HG03378 (cell line): ENCODE data around the gene POMP.
"Not testable (repeated sequence)": the region's sequence is repeated elsewhere in the genome, so short reads cannot be mapped to it uniquely, and the experiment has no call there.

ENCODE experiments used
- ATAC-seq: cut with Tn5 transposase; IDR thresholded peaks from one replicate; pipeline ENCODE4 v1.9.1; 2021; ENCODE audit warnings: mild to moderate bottlenecking, moderate library complexity; ENCODE audit not compliant: unreplicated experiment

The POMP gene

DNA sequence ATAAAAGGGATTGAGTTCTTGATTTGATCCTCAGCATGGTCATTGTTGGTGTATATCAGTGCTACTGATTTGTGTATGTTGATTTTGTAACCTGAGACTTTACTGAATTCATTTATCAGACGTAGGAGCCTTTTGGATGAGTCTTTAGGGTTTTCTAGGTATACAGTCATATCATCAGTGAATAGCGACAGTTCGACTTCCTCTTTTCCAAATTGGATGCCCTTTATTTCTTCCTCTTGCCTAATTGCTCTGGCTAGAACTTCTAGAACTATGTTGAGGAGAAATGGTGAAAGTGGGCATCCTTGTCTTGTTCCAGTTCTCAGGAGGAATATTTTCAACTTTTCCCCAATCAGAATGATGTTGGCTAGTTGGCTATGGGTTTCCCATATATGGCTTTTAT lies 27.0 kb downstream of the POMP start:
- ATAC-seq: no peak

DNA sequence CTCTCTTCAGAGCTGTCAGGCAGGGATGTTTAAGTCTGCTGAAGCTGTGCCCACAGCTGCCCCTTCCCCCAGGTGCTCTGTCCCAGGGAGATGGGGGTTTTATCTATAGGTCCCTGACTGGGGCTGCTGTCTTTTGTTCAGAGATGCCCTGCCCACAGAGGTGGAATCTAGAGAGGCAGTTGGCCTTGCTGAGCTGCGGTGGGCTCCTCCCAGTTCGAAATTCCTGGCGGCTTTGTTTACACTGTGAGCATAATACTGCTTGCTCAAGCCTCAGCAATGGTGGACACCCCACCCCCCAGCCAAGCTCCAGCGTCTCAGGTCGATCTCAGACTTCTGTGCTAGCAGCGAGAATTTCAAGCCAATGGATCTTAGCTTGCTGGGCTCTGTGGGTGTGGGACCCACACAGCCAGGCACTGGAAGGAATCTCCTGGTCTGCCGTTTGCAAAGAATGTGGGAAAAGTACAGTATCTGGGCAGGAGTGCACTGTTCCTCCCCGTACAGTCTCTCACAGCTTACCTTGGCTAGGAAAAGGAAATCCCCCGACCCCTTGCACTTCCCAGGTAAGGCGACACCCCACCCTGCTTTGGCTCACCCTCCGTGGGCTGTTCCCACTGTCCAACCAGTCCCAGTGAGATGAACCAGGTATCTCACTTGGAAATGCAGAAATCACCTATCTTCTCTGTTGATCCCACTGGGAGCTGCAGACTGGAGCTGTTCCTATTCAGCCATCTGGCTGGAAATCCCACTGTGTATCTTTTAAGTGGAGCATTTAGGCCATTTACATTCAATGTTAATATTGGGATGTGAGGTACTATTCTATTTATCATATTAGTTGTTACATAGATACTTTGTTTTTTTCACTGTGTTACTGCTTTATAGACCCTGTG lies 34.9 kb downstream of the POMP start:
- ATAC-seq: not testable (repeated sequence)

DNA sequence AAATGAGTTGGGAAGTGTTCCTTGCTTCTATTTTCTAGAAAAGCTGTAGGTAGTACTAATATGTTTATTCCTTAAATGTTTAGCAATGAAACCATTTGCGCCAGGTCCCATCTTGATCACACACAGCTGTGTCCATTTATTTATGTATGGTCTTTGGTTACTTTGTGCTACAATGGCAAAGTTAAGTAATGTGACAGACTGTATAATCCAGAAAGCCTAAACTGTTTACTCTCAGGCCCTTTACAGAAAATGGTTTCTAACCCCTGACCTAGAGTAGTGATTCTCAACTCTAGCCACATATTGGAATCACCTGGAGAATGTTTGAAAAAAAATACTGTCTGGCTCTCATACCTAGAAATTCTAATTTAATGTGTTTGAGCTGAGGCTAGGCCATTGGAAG lies 38.5 kb downstream of the POMP start:
- no peak for ATAC-seq

DNA sequence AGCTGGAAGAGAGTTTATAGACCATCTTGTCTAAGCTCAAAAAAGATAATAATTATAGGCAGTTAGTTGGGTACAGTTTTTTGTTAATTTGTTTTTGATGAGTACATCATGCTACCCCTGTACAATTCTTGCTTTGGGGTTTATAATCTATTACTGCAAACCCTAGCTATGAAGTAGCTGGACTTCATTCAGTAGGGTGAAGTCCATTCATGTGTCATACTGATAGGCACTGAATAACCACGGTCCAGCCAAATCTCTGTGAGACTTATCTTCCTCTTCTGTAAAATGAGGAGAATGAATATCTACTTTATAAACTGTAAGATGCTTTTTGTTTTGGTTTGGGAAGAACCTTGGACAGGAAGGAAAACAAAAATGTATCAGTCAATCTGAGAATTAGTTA lies 40.3 kb downstream of the POMP start:
- no peak for ATAC-seq

DNA sequence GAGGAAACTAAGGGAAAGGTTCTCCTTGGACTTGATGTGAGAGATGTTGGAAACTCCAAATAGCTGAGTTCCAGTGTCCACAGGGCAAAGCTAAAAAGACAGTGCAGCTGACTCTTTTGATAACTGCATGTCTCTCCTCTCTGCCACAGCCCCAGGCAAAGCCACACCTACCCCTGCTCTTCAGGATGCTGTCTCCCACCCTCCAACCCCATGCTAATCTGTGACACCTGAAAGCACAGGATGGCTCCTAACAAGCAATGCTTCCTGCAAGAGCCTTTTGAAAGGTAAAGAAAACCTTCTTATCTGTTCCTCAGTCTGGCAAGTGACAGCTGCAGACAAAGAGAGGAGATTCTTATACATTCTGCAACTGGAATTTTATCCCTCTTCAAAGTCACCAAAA lies 45.4 kb downstream of the POMP start:
- ATAC-seq: no peak

DNA sequence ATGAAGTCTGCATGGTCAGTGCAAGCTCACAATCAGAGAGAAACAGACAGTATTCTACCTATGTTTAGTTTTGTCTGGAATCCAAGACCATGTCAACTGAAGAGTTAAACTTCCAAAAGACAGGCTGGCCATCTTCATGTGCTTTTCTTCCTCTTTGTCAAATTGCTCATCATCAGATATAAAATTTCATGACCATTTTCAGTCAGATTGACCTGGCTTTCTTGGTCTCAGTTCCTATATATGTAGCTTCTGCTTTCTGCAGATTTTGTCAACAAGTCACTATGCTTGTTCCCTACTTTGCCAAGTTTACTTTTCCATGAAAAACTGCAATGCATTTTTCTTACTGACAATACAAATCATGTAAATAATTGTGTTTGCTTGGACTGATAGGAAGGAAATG lies 46.0 kb downstream of the POMP start:
- no peak for ATAC-seq

DNA sequence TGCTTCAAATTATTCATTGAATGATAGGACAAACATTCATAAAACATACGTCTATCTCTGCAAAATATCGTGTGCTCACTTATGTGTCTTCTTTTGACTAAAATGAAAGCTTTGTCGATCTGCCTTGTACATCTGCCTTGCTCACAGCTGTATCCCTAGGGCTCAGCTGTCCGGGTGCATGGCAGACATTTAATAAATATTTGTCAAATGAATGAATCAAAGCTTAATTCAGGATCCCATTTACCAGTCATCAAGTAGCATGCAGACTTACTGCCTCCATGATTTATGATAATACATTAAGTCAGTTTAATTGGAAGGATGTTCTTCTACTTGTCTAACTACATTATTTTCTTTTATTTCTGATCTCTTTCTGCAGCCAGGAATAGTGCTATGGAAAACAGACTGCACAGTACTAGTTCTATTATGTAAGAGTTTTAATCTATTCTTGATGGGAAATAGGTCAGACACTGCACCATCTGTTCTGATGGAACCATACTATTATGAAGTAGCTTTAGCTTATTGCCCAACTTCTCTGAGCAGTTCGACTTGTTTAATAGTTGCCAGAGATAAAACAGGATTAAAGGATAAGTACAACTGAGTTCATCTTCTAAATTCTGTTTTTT lies 46.6 kb downstream of the POMP start:
- ATAC-seq: no peak

DNA sequence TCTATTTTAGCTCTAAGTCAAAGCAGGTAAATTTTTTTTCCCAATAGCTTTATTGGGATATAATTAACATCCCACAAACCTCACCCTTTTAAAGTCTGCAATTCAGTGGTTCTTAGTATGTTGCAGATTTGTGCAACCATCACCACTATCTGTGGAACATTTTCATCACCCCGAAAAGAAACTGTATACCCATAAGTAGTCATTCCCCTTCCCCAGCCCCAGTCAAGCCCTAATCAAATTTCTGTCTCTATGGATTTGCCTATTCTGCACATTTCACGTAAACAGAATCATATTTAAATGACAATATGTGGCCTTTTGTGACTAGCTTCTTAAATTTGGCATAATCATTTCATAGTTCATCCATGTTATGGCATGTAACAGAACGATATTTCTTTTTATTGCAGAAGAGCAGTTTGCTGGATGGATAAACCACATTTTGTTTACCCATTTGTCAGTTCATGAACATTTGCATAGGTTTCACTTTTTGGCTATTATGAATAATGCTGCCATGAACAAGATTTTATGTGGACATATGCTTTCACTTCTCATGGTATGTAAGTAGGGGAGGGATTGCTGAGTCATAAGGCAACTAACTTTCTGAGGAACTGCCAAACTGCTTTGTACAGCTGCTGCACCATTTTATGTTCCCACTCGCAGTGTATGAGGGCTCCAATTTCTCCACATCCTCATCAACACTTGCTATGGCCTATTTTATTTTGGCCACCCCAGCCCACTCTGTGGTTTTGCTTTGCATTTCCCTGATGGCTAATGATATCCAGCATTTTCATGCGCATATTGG lies 48.9 kb downstream of the POMP start:
- ATAC-seq: peak; percentile 98

DNA sequence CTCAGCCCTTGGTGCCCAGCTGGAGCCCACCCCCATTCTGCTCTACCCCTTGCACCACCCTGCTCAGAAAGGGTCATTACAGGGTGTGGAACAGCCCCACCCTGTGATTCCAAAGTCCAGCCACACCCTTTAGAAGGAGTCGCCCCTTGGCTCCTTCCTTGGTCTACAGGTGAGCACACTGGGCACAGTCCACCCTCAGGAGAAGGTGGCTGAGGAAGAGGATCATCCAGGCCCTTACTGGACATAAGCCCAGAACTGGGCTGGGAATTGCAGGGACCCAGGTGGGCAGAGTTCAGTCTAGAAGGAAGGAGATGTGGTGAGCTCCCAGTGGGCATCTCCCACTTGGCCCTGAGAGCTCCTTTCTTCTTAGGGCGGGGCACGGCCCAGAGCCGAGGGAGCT lies 51.2 kb downstream of the POMP start:
- no peak for ATAC-seq

DNA sequence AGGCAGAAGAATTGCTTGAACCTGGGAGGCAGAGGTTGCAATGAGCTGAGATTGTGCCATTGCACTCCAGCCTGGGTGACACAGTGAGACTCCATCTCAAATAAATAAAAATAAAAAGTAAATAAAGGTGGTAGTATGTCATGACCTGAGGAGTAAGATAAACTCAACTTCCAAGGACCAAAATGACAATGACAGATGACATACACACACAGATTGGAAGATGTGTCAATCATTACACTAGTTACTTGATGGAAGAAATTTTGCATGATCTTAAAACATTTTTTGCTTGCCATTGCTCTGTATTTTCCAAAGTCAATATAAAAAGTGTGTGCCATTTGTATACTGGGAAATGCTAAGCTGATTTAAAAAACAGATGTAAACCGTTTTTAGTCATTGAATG lies 55.7 kb downstream of the POMP start:
- ATAC-seq: no peak

DNA sequence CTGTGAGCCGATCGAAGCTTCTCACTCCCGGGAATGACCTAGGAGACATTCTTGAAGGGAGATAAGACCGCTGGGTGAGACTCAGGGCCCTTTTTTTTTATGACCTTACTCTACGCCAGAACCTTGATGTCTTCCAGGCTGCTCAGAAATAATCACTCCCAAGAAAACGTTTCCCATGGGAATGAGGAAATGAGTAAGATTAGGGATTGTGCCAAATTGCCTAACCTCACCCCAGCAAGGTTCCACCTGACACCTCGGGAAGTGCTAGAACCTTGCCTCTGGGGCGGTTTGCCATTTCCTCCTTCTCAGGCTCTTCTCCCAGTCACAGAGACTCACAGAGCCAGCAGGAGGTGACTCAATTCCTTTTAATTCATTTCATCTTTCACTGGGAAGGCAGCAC lies 57.6 kb downstream of the POMP start:
- ATAC-seq: no peak

DNA sequence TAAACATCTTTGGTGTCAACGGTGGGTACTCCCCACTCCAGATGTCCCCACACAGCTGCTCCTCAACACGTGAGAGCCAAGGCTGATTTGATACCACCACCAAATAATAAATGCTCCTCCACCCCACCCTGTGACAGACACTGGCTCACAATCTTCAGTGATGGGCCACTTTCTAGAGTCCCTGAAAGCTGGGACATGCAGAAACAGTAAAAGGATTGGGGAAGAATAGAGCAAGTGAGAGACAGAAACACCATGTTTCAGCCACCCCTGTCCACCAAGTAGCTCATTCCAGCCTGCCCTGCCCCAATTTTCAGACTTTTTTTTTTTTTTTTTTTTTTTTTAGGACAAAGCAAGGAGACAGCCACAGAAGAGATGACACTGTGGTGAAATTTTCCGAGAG lies 58.2 kb downstream of the POMP start:
- ATAC-seq: no peak

DNA sequence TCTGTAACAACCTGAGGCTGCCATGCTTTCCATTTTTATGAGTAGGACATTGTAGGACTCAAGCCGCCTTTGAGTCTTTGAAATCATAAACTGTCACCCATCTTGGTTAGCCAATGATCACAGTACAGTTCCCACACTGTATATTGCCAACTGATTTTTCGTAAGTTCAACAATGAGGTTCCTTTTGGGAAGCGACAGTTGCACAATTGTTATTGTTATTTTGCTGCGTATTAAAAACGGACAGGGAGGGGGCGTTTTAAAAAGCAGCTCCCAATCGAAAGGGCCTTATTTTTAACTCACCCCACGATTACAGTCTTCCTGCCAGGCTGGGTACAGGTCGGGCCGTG lies 59.2 kb downstream of the POMP start:
- peak; percentile 3 for ATAC-seq

DNA sequence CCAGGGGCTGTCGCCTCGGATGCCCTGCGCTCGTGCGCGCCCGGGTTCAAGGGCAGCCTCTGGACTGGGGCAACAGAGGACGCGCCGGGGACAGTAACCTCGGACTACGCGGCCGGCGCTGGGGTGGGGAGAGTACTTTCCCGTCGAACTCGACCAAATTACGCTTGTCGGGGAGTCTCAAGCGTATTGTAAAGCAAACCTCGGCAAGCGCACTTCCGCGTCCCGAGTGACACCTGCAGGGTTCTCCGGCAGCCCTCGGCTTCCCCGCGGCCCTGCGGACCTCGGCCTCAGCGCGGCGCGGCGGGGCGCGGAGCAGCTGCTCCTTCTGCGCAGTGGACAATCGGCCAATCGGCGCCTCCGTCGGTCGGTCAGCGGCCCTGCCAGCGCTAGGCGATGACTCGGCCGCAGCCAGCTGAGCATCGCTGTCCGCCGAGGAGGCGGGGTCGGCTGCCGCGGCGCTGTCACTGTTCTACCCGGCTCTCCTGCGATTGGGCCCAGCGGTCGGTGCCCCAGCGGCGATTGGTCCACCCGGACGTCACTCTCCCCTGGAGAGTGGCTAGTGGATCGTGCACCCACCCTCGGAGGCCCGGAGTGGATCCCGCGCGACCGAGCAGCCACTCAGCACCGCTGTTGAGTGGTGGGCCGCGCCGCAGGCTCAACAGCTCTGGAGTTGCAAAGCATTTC lies 59.8 kb downstream of the POMP start, which contains the start of gene SLC46A3:
SLC46A3 (minus strand) TSS at position 428 of the 684 bp plus-strand sequence. CDS start 972 bp downstream, outside the sequence.
- peak; percentile 95 for ATAC-seq

DNA sequence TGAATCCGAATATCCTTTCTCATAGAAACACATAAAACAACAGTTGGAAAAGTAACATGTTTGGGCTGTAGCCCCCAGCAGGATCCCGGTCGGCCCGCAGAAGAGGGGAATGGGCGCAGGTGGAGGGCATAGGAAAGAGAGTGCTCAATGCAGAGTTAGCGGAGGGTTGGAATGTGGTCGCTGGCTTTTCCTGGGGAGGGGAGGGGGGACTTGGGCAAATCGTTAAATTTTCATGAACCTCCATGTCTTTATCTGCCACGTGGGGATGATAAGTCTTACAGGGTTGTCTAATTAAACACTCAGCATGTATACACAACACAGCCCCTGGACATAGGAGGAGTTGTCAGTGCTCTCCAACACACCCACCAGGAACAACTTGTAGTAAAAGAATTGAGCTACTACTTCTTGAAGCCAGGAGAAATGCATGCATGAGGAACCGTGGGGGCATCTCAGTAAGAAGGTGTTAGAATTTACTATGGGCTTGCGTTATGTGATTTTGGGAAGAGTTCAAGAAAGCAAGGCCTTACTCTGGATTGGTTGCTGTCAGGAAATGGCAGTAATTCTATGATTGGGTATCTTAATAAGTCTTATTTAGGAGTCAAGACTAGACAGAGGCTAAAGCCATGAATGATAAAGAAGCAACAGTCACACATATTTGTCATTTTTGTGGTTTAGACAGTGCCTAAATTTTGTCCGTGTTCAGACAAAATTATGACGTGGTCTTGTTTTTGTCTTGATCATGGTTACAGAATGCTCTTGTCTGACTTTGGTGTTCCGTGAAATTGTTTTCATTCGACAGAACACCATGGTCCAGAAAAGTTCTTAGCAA lies 60.5 kb downstream of the POMP start:
- ATAC-seq: no peak

DNA sequence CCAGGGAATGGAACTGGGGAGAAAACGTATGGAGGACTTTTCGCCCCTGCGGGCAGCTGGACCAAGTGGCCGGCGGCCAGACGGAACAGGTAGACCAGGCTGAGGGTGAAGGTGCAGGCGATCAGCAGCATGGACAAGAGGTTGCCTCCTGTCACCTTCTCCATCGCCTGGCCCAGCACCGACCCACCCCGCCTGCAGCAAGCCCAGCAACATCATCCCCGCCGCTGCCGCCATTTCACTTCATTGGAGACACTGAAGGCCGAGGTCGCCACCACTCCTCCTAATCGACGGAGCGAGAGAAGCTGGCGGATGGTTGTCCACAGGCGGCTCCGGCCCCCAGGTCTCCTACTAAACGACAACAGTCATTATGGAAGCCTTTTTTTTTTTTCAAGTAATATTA lies 64.9 kb downstream of the POMP start:
- ATAC-seq: no peak

DNA sequence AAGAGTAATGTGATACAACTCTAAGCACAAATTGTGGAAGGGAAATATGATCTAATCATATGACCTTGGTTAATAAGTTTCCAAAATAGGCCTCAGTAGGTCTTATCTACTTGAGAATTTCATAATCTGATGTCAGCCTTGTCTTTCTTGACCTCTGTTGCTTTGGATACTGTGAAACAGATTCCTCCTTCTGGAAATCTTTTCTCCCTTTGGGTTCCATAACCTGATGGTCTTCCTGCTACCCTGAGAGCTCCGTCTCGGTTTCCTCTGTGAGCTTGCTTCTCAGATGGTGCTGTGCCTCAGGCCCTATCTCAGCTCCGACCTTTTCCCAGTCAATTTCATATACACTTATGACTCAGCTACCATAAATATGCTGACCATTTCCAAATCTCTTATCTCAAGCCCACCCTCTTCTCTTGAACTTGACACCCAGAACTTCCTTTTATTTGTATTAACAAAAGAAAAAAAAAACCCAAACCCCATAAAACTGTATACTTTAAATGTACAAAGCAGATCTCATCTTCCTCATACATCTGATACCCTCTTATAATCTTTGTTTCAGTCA lies 66.2 kb downstream of the POMP start:
- no peak for ATAC-seq
